Measurements from ENCODE around the gene TCERG1L.
"Not testable (repeated sequence)": the region's sequence is repeated elsewhere in the genome, so short reads cannot be mapped to it uniquely, and the experiment has no call there.

The TCERG1L gene

DNA sequence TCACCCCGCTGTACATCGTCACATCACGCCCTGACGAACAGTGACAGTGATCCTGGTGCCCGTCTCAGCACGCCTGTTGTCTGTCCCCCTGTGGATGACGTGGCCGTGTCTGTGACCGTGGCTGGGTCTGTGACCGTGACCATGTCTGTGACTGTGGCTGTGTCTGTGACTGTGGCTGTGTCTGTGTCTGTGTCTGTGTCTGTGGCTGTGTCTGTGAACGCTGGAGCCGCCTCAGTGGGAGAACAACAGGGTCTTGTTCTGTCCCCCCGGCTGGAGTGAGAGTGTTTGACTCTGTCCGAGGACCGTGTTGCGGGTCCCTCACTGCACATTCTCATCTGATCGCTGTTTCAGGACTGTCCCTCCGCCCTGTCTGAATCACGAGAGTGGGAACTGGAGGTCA lies 202.2 kb downstream of the TCERG1L start:
- no peak overlapping the region for H3K9ac ChIP-seq
- no peaks in the 10 kb centered on the region for H3K27me3 ChIP-seq (ENCODE audit: insufficient read depth, low read depth)
- no peaks in the 10 kb centered on the region for H4K20me1 ChIP-seq (ENCODE audit: insufficient read depth)
- H3K4me2 ChIP-seq = no peak overlapping the region
- no peak overlapping the region for H3K4me3 ChIP-seq (IDR thresholded peaks at IDR 0.05; ENCODE audit: insufficient read depth, low read depth, low read length)
- no peaks in the 10 kb centered on the region for H3K4me1 ChIP-seq (ENCODE audit: low read depth, poor library complexity, severe bottlenecking)
- no peak overlapping the region for H2AFZ ChIP-seq (ENCODE audit: low read depth)
- no peaks in the 10 kb centered on the region for H3K79me2 ChIP-seq (ENCODE audit: insufficient read depth, low read depth)
- H3K36me3 ChIP-seq (ENCODE audit: insufficient read depth) = no peaks in the 10 kb centered on the region
- TF ChIP-seq, protein P1, sequence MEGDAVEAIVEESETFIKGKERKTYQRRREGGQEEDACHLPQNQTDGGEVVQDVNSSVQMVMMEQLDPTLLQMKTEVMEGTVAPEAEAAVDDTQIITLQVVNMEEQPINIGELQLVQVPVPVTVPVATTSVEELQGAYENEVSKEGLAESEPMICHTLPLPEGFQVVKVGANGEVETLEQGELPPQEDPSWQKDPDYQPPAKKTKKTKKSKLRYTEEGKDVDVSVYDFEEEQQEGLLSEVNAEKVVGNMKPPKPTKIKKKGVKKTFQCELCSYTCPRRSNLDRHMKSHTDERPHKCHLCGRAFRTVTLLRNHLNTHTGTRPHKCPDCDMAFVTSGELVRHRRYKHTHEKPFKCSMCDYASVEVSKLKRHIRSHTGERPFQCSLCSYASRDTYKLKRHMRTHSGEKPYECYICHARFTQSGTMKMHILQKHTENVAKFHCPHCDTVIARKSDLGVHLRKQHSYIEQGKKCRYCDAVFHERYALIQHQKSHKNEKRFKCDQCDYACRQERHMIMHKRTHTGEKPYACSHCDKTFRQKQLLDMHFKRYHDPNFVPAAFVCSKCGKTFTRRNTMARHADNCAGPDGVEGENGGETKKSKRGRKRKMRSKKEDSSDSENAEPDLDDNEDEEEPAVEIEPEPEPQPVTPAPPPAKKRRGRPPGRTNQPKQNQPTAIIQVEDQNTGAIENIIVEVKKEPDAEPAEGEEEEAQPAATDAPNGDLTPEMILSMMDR (conservative IDR thresholded peaks at IDR 0.05; ENCODE audit: low read depth, low read length) = no peak
- no peak overlapping the region for H3K27ac ChIP-seq

DNA sequence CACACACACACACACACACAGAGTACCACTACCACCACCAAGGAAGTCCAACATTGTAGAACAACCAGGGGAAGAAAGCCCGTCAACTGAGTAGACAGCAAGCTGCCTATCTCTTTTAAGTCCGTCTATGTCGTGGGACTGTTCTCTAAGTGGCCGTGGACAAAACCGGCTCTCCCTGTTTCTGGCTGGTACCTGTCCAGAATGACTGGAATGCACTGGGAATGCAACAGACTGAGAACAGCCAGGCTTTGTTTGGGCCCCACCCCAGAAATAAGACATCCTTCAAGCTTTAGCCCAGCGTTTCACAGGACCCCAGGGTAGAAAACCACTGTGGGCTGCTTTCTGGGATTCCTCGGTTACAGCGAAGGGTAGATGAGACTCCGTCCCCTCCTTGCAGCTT lies 203.6 kb downstream of the TCERG1L start:
- H3K27ac ChIP-seq = no peak overlapping the region
- TF ChIP-seq, protein P1 (conservative IDR thresholded peaks at IDR 0.05; ENCODE audit: low read depth, low read length) = no peak
- H4K20me1 ChIP-seq (ENCODE audit: insufficient read depth) = no peaks in the 10 kb centered on the region
- no peaks in the 10 kb centered on the region for H3K36me3 ChIP-seq (ENCODE audit: insufficient read depth)
- no peak overlapping the region for H3K4me3 ChIP-seq (IDR thresholded peaks at IDR 0.05; ENCODE audit: insufficient read depth, low read depth, low read length)
- H2AFZ ChIP-seq (ENCODE audit: low read depth) = no peak overlapping the region
- H3K4me1 ChIP-seq (ENCODE audit: low read depth, poor library complexity, severe bottlenecking) = no peaks in the 10 kb centered on the region
- H3K4me2 ChIP-seq = no peak overlapping the region
- H3K9ac ChIP-seq = no peak overlapping the region
- H3K27me3 ChIP-seq (ENCODE audit: insufficient read depth, low read depth) = no peaks in the 10 kb centered on the region
- no peaks in the 10 kb centered on the region for H3K79me2 ChIP-seq (ENCODE audit: insufficient read depth, low read depth)

DNA sequence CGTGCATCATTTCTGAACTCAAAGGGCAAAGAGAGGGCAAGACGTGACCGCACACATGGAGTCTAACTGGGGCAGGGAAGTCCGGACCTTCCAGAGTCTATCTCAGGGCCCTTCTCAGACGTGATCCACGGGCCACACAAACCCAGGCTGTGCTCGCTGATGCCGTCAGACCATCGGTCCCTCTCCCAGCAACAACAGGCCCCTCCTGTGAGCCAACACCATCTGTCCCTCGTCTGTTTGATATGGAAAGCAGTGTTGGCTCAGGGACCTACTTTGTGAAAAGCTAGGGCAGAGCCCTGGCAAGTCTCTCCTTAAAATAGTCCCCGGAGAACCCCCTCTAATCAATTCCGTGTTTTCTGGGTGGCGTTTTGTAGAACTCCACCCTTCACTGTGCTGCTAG lies 208.8 kb downstream of the TCERG1L start:
- TF ChIP-seq, protein P1 (conservative IDR thresholded peaks at IDR 0.05; ENCODE audit: low read depth, low read length) = no peak
- Histone ChIP-seq H3K36me3 (ENCODE audit: insufficient read depth) (no peaks in the 10 kb centered on the region), H3K27ac (no peak overlapping the region)

DNA sequence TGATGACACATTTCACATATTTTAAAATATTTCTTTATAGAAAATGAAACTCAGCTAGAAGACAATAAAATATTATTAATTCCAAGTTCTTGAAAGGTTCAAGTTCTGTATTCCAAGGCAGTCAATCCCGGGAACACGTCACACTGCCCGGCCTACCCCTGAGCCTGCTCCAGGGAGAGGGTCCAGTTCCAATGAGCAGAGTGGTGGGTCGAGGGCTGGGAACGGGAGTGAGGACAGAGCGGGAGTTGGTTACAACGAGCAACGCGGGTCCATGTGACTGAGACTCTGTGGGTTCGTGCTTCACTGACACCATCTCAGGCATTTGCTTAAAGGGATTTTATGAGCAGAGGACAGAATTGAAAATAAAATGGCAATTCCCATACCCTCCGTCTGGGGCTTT lies 209.4 kb downstream of the TCERG1L start:
- Histone ChIP-seq H3K27ac (no peak overlapping the region), H3K9ac (no peak overlapping the region), H3K36me3 (ENCODE audit: insufficient read depth) (no peaks in the 10 kb centered on the region), H3K4me1 (ENCODE audit: low read depth, poor library complexity, severe bottlenecking) (no peaks in the 10 kb centered on the region), H3K4me2 (no peak overlapping the region), H2AFZ (ENCODE audit: low read depth) (no peak overlapping the region), H3K4me3 (IDR thresholded peaks at IDR 0.05; ENCODE audit: insufficient read depth, low read depth, low read length) (no peak overlapping the region), H3K27me3 (ENCODE audit: insufficient read depth, low read depth) (no peaks in the 10 kb centered on the region), H3K79me2 (ENCODE audit: insufficient read depth, low read depth) (no peaks in the 10 kb centered on the region), H4K20me1 (ENCODE audit: insufficient read depth) (no peaks in the 10 kb centered on the region)
- TF ChIP-seq, protein P1 (conservative IDR thresholded peaks at IDR 0.05; ENCODE audit: low read depth, low read length) = no peak

More for the DNA sequence above, 208.8 kb downstream of the TCERG1L start:
- Histone ChIP-seq H3K4me2 (no peak overlapping the region), H3K4me1 (ENCODE audit: low read depth, poor library complexity, severe bottlenecking) (no peaks in the 10 kb centered on the region), H2AFZ (ENCODE audit: low read depth) (no peak overlapping the region), H3K4me3 (IDR thresholded peaks at IDR 0.05; ENCODE audit: insufficient read depth, low read depth, low read length) (no peak overlapping the region), H3K9ac (no peak overlapping the region), H4K20me1 (ENCODE audit: insufficient read depth) (no peaks in the 10 kb centered on the region), H3K27me3 (ENCODE audit: insufficient read depth, low read depth) (no peaks in the 10 kb centered on the region), H3K79me2 (ENCODE audit: insufficient read depth, low read depth) (no peaks in the 10 kb centered on the region)

DNA sequence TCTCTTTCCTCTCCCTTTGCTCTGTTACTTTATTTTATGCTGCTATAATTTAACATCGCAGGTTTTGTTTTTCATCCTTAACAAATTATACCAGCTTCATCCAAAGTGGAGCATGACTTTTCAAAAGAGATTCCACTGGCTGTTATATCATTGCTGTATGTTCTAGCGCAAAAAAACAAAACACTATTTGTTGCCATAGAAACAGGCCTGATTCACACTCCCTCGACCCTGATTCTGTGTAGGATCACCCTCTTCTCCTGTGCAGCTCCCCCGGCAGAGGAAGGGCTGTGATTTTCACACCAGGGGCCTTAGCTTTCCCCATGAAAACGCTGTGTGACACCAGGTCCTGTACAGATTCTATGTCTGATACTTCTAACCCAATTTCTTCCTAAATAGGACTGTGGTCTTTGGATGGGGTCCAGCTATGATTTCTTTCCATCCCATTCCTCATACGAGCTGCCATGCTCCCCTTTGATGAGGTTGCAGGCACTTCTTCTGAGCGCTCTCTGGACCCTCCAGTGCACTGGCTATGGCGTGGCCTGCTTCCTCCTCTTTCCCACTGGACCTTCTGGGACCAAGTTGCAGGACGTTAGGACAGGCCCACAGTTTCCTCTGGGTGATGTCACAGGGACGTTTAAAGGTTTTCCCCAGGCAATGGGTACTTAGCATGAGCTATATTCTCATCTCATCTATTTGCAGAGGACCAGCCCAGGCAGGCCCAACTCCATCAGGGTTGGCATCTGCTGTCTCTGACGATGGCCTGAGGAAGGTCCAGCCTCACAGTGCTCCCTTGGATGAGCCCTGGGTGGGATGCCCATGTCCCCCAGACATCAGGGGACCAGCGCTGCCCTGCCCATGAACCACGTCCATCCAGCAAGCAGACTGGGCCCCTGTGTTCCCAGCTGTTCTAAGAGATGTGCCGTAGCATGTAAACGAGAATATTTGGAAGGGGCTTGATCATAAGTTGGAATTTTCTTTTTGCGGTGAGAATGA lies 210.8 kb downstream of the TCERG1L start:
- H3K27me3 ChIP-seq (ENCODE audit: insufficient read depth, low read depth); H3K36me3 ChIP-seq (ENCODE audit: insufficient read depth); H2AFZ ChIP-seq (ENCODE audit: low read depth); H3K4me3 ChIP-seq (IDR thresholded peaks at IDR 0.05; ENCODE audit: insufficient read depth, low read depth, low read length); H3K79me2 ChIP-seq (ENCODE audit: insufficient read depth, low read depth); H3K9ac ChIP-seq; H3K27ac ChIP-seq; H3K4me2 ChIP-seq; H3K4me1 ChIP-seq (ENCODE audit: low read depth, poor library complexity, severe bottlenecking); H4K20me1 ChIP-seq (ENCODE audit: insufficient read depth): not testable (repeated sequence)

Data from KMS-11 (cell line).